GM12864 (cell line): Measurements from ENCODE around the gene SAC3D1.

Experiments
- DNase-seq: peaks from one replicate; pipeline ENCODE4 v3.0.0-alpha.2; 2011; ENCODE audit warnings: low read depth
- H3K4me3 ChIP-seq: 2 replicates; pipeline ENCODE4 v1.5.1; 2011; ENCODE audit warnings: mild to moderate bottlenecking, low read depth, low read length, control low read depth
- TF ChIP-seq, protein P1 (sequence below): IDR thresholded peaks from 2 replicates; pipeline ENCODE4 v1.5.1; 2011; ENCODE audit warnings: low read depth, mild to moderate bottlenecking, moderate library complexity, low read length, control low read depth, inconsistent platforms; ENCODE audit errors: missing control alignments

Gene SAC3D1

DNA sequence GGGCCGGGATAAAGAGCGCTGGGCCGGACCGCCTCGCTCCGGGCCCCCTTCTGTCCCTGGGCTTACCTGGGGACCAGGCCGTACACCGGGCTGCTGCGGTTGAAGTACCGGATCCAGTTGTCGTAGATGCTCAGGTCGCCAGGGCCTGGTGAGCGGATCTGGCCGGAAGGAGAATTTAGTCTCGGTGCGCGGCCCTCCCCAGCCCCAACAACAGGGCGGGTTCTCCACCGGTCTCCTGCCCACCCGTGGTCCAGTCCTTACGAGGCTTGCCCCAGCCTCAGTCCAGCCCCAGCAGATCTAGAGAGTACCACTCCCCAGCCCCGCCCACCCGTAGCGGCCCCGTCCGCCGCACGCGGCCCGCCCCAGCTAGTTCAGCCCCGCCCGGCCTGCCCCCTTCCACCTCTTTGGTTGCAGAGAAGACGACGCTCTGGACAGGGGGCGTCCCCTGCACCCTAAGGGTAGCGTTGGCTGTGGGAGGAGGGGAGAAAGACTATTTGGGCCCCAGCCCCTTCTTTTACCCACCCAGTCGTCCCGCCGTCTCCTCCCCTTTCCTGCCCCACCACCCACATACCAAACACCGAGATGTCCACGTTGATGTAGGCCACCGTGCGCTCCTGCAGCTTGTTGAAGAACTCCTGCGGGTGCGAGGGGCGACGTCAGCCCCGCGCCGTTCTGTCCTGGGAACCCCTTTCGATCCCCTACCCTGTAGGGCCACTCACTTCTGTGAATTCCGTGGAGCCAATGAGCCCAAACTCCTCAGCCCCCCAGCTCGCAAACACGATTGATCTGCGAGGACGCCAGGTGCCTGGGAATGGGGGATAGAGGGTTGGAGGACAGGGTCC lies 6.8 kb downstream of the SAC3D1 start:
- DNase-seq: no peak
- TF ChIP-seq, protein P1, sequence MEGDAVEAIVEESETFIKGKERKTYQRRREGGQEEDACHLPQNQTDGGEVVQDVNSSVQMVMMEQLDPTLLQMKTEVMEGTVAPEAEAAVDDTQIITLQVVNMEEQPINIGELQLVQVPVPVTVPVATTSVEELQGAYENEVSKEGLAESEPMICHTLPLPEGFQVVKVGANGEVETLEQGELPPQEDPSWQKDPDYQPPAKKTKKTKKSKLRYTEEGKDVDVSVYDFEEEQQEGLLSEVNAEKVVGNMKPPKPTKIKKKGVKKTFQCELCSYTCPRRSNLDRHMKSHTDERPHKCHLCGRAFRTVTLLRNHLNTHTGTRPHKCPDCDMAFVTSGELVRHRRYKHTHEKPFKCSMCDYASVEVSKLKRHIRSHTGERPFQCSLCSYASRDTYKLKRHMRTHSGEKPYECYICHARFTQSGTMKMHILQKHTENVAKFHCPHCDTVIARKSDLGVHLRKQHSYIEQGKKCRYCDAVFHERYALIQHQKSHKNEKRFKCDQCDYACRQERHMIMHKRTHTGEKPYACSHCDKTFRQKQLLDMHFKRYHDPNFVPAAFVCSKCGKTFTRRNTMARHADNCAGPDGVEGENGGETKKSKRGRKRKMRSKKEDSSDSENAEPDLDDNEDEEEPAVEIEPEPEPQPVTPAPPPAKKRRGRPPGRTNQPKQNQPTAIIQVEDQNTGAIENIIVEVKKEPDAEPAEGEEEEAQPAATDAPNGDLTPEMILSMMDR: no peak
- peak overlapping the region; percentile 42 for H3K4me3 ChIP-seq

DNA sequence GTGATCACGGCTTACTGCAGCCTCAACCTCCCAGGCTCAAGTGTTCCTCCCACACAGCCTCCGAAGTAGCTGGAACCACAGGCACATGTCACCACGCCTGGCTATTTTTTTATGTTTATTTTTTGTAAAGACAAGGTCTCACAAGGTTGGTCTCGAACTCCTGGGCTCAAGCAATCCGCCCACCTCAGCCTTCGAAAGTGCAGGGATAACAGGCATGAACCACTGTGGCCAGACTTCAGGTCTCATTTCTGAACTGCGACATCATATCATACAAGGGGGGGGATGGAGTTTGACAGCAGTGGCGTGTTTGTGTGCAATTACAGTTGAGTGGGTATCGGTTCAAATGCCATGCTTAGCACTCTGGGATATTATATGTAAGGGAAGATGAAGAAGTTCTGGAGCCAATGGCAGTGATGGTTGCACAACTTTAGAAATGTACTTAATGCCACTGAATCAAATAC lies 10.4 kb downstream of the SAC3D1 start:
- TF ChIP-seq, protein P1: no peak
- no peak for DNase-seq
- no peak overlapping the region for H3K4me3 ChIP-seq

DNA sequence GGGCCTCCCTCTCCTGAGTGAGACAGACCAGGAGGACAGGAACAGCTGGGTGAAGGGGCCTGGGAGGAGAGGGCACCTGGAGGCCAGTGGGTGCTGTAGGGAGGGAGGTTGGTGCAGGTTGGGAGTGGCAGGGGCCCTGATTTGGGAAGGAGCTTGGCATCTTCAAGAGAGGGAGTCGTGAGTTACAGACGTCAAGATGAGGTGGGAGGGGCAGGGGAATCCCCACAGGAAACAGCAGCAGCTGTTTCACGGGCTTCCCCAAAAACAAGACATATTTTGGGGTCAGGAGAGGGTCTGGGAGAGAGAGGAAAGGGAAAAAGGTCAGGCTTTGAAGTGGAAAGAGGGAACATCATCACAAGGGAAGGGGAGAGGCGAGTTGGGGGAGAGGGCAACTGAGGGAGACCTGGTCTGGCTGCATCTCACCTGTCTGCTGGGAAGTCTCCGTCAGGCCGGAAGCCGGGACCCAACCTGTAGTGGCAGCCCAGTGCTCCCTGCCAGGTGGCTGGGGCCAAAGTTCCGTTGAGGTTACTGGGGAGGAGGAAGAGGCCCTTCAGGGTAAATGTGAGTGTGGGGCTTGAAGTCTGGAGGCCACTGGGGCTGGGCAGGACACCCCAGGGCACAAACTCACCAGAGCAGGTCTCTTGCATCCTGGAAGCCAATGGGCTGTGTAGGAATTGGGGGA lies 13.0 kb downstream of the SAC3D1 start:
- TF ChIP-seq, protein P1: no peak
- no peak overlapping the region for H3K4me3 ChIP-seq
- DNase-seq: no peak

DNA sequence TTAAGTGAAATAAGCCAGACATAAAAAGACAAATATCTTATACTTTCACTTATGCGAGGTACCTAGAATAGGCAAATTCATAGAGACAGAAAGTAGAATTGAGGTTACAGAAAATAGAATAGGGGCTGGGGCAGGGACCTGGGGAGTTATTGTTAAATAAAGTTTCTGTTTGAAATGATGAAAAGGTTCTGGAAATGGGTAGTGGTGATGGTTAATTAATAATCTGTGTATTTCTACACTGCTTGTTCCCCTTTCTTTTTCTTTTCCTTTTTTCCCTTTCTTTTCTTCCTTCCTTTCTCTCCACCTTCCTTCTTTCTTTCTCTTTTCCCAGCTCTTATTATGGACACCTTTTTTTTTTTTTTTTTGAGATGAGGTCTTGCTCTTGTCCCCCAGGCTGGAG lies 14.5 kb downstream of the SAC3D1 start:
- TF ChIP-seq, protein P1: no peak

DNA sequence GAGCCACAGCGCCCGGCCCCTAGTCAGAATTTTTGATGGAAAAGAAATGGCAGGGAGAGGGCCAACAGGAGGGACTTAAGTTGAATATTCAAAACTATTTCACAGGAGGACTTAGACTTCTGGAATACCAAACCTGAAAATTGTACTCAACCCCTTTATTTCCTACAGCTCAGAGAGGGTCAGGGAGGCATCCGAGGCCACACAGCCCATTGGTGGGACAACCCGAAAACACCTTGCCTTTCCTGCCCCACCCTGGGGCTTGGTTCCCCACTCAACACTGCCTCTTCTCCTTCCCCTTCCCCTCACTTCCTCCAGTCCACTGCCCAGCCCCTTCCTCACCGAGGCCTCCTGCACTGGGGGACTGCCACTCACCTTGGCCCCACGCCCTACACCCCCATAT lies 16.0 kb downstream of the SAC3D1 start:
- TF ChIP-seq, protein P1: no peak
- H3K4me3 ChIP-seq: no peak overlapping the region
- no peak for DNase-seq

More for the DNA sequence above, 14.5 kb downstream of the SAC3D1 start:
- no peak for DNase-seq
- H3K4me3 ChIP-seq: no peak overlapping the region

DNA sequence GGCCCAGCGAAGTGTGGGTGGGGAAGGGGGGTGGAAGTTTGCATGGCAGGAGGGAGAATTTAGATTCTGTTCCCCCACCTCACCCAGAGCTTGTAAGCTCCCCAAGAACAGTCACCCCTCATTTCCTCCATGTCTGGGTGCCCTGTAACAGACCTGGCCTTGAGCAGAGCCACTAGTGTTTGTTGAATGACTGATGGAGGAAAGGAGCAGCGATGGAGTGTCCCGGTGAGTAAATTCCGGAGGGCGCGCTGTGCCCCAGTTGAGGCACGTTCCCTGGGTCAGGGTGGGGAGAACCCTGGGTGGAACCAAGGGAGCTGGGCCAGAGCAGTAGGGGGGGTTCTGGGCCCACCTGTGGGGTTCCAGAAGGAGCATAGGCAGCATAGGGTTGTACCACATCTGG lies 16.5 kb downstream of the SAC3D1 start:
- H3K4me3 ChIP-seq: no peak overlapping the region
- TF ChIP-seq, protein P1: no peak
- no peak for DNase-seq

DNA sequence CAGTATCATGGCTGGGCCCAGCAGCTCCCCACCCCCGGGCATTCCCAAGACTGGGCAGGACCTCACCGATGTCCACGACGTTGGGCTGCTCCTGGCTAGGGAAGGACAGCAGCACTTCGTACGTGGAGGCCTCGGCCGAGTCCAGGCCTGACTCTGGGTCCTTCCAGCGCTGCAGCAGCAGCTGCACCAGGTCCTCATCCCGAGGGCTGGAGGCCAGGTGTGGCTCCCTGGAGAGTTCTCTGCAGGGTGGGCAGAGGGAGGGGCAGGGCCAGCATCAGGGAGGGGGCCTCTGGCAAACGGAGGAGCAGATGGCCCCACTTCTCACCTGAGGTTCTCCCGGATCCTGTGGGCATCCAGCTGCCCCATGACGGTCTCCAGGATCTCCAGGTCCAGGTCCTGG lies 17.0 kb downstream of the SAC3D1 start:
- no peak for DNase-seq
- H3K4me3 ChIP-seq: no peak overlapping the region
- TF ChIP-seq, protein P1: no peak
